ENCODE measurements around the gene DDX46.

The DDX46 gene

GRCh38 chr5:134784946-134785620, 26.5 kb downstream of the DDX46 start:
- Histone ChIP-seq H3K9ac (no peak overlapping the region), H3K4me2 (ENCODE audit: low read length) (no peak overlapping the region), H2AFZ (no peak overlapping the region), H3K4me1 (no peaks in the 10 kb centered on the region), H3K27ac (no peak overlapping the region), H3K79me2 (no peaks in the 10 kb centered on the region), H3K27me3 (ENCODE audit: control insufficient read depth, insufficient read depth, low read length) (no peaks in the 10 kb centered on the region), H3K9me3 (ENCODE audit: control insufficient read depth, low read length) (no peaks in the 10 kb centered on the region), H3K36me3 (ENCODE audit: control insufficient read depth, insufficient read depth, low read length) (no peaks in the 10 kb centered on the region), H3K4me3 (ENCODE audit: low read depth, low read length) (no peak overlapping the region)
- TF ChIP-seq, protein P1, sequence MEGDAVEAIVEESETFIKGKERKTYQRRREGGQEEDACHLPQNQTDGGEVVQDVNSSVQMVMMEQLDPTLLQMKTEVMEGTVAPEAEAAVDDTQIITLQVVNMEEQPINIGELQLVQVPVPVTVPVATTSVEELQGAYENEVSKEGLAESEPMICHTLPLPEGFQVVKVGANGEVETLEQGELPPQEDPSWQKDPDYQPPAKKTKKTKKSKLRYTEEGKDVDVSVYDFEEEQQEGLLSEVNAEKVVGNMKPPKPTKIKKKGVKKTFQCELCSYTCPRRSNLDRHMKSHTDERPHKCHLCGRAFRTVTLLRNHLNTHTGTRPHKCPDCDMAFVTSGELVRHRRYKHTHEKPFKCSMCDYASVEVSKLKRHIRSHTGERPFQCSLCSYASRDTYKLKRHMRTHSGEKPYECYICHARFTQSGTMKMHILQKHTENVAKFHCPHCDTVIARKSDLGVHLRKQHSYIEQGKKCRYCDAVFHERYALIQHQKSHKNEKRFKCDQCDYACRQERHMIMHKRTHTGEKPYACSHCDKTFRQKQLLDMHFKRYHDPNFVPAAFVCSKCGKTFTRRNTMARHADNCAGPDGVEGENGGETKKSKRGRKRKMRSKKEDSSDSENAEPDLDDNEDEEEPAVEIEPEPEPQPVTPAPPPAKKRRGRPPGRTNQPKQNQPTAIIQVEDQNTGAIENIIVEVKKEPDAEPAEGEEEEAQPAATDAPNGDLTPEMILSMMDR (IDR thresholded peaks at IDR 0.05): no peak

GRCh38 chr5:134787692-134788091, 29.1 kb downstream of the DDX46 start:
- H3K79me2 ChIP-seq: no peaks in the 10 kb centered on the region
- no peaks in the 10 kb centered on the region for H3K9me3 ChIP-seq (ENCODE audit: control insufficient read depth, low read length)
- no peak overlapping the region for H3K27ac ChIP-seq
- no peaks in the 10 kb centered on the region for H3K4me1 ChIP-seq
- no peak overlapping the region for H3K9ac ChIP-seq
- TF ChIP-seq, protein P1 (IDR thresholded peaks at IDR 0.05): no peak
- H3K27me3 ChIP-seq (ENCODE audit: control insufficient read depth, insufficient read depth, low read length): no peaks in the 10 kb centered on the region
- no peak overlapping the region for H2AFZ ChIP-seq
- H3K4me2 ChIP-seq (ENCODE audit: low read length): no peak overlapping the region
- no peak overlapping the region for H3K4me3 ChIP-seq (ENCODE audit: low read depth, low read length)
- H3K36me3 ChIP-seq (ENCODE audit: control insufficient read depth, insufficient read depth, low read length): no peaks in the 10 kb centered on the region

DNA sequence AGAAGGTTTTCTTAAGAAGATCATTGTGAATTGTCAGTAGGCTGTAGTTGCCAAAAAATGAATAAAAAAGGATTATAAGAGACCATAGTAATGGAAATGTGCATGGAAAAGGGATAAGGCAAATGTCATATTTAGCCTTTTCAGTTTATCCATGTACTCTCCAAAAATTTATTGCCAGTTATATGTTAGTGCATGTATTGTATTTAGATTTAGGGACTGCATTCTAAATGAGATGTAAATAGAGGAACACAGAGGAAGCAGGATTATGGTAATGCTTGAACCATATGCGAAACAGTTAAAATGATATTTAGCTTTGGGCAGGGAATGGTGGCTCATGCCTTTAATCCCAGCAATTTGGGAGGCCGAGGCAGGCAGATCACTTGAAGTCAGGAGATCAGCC, 33.0 kb downstream of the DDX46 start:
- Histone ChIP-seq H3K79me2 (peaks cover 4% of the 10 kb centered on the region), H3K4me3 (ENCODE audit: low read depth, low read length) (no peak overlapping the region), H3K4me2 (ENCODE audit: low read length) (no peak overlapping the region), H3K36me3 (ENCODE audit: control insufficient read depth, insufficient read depth, low read length) (no peaks in the 10 kb centered on the region), H3K9ac (no peak overlapping the region), H3K9me3 (ENCODE audit: control insufficient read depth, low read length) (no peaks in the 10 kb centered on the region), H3K4me1 (no peaks in the 10 kb centered on the region), H3K27ac (no peak overlapping the region), H3K27me3 (ENCODE audit: control insufficient read depth, insufficient read depth, low read length) (no peaks in the 10 kb centered on the region), H2AFZ (no peak overlapping the region)
- TF ChIP-seq, protein P1 (IDR thresholded peaks at IDR 0.05): no peak

GRCh38 chr5:134792286-134792685, 33.7 kb downstream of the DDX46 start:
- no peaks in the 10 kb centered on the region for H3K4me1 ChIP-seq
- no peaks in the 10 kb centered on the region for H3K36me3 ChIP-seq (ENCODE audit: control insufficient read depth, insufficient read depth, low read length)
- TF ChIP-seq, protein P1 (IDR thresholded peaks at IDR 0.05): no peak

DNA sequence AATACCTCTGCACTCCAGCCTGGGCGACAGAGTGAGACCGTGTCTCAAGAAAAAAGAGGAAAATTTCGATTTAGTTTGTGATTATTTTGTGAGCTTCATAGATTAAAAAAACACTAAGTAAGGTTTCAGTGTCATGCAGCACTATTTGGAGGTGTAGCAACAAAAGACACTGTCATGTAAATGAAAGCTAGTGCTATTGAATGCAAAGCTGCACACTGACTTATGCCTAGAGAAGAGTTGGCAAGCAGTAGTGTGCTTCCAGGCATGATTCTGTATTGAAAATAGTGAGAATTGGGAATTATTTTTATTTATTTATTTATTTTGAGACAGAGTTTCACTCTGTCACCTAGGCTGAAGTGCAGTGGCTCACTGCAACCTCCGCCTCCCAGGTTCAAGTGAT, 34.5 kb downstream of the DDX46 start:
- no peaks in the 10 kb centered on the region for H3K9me3 ChIP-seq (ENCODE audit: control insufficient read depth, low read length)

More at GRCh38 chr5:134792286-134792685, 33.7 kb downstream of the DDX46 start:
- Histone ChIP-seq H3K79me2 (peaks cover 4% of the 10 kb centered on the region), H3K9ac (no peak overlapping the region), H2AFZ (no peak overlapping the region), H3K4me2 (ENCODE audit: low read length) (no peak overlapping the region), H3K9me3 (ENCODE audit: control insufficient read depth, low read length) (no peaks in the 10 kb centered on the region), H3K27me3 (ENCODE audit: control insufficient read depth, insufficient read depth, low read length) (no peaks in the 10 kb centered on the region), H3K27ac (no peak overlapping the region), H3K4me3 (ENCODE audit: low read depth, low read length) (no peak overlapping the region)

More for the DNA sequence above, 34.5 kb downstream of the DDX46 start:
- no peaks in the 10 kb centered on the region for H3K4me1 ChIP-seq
- no peak overlapping the region for H3K9ac ChIP-seq
- no peaks in the 10 kb centered on the region for H3K36me3 ChIP-seq (ENCODE audit: control insufficient read depth, insufficient read depth, low read length)
- TF ChIP-seq, protein P1 (IDR thresholded peaks at IDR 0.05): no peak
- no peak overlapping the region for H3K27ac ChIP-seq
- no peaks in the 10 kb centered on the region for H3K27me3 ChIP-seq (ENCODE audit: control insufficient read depth, insufficient read depth, low read length)
- peaks cover 4% of the 10 kb centered on the region for H3K79me2 ChIP-seq
- H3K4me2 ChIP-seq (ENCODE audit: low read length): no peak overlapping the region
- no peak overlapping the region for H2AFZ ChIP-seq
- no peak overlapping the region for H3K4me3 ChIP-seq (ENCODE audit: low read depth, low read length)
